GM20431 (cell line): Measurements from ENCODE around the gene RABL6.
"Not testable (repeated sequence)": the region's sequence is repeated elsewhere in the genome, so short reads cannot be mapped to it uniquely, and the experiment has no call there.

ENCODE experiments used
- in situ Hi-C: fragments of 300-500 bp; cut with MseI, MboI; formaldehyde crosslinking; loops from one replicate; pipeline ENCODE4 v1.15.0; 2020; ENCODE audit warnings: low sequenced_read_pairs; ENCODE audit not compliant: unreplicated experiment

The RABL6 gene

GRCh38 chr9:136866898-136867421 is 59.2 kb downstream of the RABL6 start:
- in situ Hi-C loops = not testable (repeated sequence)

- in situ Hi-C loops = no loop called here
Observed at GRCh38 chr9:136867480-136867879, 59.7 kb downstream of the RABL6 start.

DNA sequence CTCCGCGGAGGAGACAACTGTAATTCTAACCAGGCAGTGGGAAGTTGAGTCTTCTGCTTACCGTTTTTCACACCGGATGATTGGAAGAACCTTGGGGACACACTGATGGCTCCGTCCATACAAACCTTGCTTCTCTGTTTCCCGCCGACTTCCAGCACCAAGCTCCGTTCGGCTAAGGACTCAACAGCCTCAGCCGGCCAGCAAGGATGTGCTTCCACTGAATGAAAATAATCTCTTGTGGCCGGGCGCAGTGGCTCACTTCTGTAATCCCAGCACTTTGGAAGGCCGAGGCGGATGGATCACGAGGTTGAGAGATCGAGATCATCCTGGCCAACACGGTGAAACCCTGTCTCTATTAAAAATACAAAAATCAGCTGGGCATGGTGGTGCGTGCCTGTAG is 60.2 kb downstream of the RABL6 start:
- in situ Hi-C loops = no loop called here

DNA sequence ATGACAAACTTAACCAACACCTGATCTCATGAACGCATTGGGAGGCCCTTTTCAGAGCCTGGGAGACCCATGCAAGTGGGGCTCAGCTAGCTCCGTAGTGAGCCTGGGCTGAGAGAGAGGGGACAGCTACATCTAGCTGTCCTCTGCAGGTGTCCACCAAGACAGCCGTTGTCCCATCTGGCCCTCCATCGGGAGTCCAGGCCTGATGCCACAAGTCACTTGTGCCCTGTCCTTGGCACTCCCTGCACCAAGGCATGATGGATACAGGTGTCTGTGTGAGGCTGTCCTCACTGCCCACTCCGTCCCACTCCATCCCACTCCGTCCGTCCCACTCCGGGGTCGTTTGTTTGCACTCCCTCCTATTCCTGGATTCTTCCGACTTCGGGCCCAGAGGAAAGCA is 60.9 kb downstream of the RABL6 start:
- in situ Hi-C loops = no loop called here

DNA sequence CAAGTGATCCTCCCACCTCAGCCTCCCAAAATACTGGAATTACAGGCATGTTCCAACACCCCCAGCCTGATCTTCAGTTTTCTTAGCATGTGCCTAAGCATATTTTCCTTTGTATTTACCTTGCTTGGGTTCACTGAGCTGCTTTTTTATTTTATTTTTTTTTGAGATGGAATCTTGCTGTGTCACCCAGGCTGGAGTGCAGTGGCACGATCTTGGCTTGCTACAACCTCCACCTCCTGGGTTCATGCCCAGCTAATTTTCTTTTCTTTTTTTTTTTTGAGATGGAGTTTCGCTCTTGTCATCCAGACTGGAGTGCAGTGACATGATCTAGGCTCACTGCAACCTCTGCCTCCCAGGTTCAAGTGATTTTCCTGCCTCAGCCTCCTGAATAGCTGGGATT is 61.9 kb downstream of the RABL6 start:
- in situ Hi-C loops = not testable (repeated sequence)

GRCh38 chr9:136875155-136875554 is 67.4 kb downstream of the RABL6 start:
- in situ Hi-C loops = no loop called here

- in situ Hi-C loops = no loop called here
Observed at GRCh38 chr9:136876476-136876875, 68.7 kb downstream of the RABL6 start.

DNA sequence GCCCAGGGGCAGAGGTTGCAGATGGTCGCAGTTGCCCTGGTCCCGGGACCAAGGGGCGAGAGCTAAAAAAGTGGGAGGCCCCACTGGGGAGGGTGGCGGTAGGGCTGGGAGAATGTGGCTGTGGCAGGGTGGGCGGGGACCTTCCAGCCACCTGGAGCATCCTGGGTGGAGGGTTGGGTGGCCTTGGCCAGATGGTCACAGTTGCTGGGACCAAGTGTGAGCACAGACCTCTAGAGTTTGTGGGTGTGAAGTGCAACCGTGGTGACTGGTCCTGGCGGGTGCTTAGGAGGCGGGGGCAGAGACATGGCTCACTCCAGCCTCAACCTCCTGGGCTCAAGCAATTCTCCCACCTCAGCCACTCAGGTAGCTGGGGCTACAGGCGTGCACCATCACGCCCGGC is 72.9 kb downstream of the RABL6 start:
- in situ Hi-C loops = no loop called here

- in situ Hi-C loops = no loop called here
Observed at GRCh38 chr9:136881691-136882108, 74.0 kb downstream of the RABL6 start.

DNA sequence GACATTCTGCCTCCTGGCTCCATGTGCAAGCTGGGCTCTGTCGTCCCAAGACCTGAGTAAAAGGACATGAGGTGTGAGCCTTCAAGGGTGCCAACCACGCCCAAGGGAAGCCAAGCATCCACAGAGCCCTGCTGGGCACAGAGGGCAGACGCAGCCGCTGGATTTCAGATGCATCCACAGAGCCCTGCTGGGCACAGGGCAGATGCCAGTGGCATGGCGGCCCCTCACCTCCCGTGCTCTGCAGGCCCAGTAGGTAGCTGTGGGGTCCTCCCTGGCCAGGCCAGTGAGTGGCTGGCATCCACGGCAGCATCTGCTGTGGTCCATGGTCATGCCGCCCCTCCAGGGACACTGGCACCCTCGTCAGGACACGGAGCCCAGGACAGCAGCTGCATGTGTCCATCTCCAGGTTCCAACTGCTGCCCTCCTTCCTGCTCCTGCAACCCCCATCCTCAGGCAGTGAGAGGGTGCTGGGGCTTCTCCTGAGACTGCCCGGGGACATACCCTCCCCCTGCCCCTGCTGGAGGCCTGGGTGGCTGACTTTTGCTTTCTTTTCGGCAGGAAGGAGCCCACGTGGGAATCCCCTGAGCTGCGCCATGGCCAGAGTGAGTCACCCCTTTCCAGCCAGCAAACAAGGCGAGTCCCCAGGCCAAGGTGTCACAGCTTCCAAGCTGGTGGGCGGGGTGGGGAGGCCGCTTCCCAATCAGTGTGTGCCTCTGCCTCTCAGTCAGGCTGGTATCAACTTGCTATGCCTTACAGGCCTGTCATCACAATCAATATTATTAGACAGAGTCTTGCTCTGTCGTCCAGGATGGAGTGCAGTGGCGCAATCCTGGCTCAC is 74.6 kb downstream of the RABL6 start:
- in situ Hi-C loops = no loop called here

GRCh38 chr9:136882947-136883283 is 75.2 kb downstream of the RABL6 start:
- in situ Hi-C loops = not testable (repeated sequence)

GRCh38 chr9:136883670-136884069 is 75.9 kb downstream of the RABL6 start:
- in situ Hi-C loops = not testable (repeated sequence)

DNA sequence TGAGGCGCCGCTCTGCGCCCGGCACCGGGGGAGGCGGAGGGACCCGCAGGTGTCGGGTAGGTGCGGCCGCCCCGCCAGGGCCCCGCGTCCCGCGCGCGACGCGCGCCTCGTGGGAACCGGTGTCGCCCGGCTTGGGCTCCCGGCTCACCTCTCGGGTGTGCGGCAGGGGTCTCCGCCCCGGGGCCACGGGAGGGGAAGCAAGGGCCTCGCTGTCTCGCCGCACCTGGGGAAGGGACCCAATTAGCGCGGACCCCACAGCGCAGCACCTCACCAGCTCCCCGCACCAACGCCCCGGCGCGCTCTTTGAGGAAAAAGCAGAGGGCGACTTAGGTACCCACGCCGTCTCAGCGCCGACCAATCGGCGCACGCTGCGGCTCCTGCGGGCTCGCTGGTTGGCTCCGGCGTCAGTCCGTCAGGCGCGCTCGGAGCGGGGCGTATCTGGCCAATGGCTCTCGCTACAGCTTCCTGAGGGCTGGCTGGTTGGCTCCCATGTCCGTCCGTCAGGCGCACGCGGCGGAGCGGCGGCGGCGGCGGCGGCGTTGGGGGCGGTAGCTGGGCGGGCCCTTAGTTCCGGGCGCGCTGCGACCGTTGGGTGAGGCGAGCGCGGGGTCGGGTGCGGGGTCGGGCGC is 78.3 kb downstream of the RABL6 start, which contains the start of gene TRAF2:
Gene TRAF2 (plus strand): TSS at position 567 of the 629 bp plus-strand sequence. CDS start 12,225 bp downstream, outside the sequence.
- in situ Hi-C loops = no loop called here

GRCh38 chr9:136886610-136887597 is 79.2 kb downstream of the RABL6 start:
- in situ Hi-C loops = no loop called here

DNA sequence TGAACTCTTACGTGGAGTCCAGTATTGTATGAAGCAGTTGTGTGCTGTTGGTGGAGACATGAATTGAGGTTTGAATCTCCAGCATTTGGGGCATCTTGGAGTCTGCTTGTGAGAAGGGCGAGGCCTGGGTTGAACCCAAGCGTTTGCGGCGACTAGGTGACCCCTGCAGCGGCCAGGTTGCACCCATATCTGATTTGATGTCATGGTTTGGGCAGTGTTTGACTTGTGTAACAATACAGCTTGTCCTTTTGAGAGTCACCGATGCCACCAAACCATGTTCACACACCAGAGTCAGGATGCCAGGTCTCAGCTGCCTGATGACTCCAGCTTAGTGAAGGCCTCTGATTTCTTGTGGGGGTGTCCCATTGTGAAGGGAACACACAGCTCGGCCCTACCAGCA is 80.7 kb downstream of the RABL6 start:
- in situ Hi-C loops = no loop called here

- in situ Hi-C loops = no loop called here
Observed at GRCh38 chr9:136889858-136890257, 82.1 kb downstream of the RABL6 start.

GRCh38 chr9:136890661-136891060 is 82.9 kb downstream of the RABL6 start:
- in situ Hi-C loops = no loop called here
